ENCODE data around the gene RER1.
A peak's percentile ranks its signal among the peaks of the same experiment; 100 is the strongest.

RER1 gene

DNA sequence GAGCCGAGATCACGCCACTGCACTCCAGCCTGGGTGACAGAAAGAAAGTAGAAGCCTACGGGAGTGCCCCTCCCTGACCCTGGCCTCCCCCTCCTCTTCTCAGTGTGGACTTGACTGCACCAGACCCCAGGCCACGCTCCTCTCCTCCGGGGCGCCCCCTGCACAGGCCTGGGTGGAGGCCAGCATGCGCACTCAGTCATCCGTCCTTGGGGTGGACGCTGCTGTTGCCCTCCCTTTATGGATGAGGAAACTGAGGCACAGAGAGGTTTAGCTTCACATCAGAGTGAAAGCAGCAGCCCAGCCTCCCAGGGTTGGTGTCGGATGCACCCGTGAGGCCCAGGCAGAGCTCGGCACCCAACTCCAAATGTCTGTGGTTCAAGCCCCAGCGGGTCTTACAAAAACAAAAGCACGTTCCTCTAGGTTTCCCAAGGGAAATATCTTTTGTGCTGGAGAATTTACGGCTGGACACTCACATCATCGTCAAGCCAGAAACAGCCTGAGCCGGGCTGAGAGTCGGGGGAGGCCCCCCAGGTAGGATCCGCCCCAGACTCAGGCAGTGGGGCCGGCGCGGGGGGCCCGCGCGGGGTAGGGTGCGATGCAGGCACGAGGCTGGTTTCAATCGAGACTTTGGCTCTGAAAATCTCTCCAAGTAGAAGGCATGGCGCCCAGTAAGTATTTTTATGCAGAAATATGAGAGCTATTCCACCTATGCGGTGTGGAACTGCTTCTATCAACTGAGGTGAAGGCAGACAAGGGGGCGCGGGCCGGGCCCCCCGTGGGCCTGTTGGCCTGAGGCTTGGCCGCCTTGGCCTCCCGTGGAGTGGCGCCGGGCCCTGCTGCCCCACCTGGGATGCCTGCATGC is 36.9 kb upstream of the RER1 start:
- no peak for DNase-seq

DNA sequence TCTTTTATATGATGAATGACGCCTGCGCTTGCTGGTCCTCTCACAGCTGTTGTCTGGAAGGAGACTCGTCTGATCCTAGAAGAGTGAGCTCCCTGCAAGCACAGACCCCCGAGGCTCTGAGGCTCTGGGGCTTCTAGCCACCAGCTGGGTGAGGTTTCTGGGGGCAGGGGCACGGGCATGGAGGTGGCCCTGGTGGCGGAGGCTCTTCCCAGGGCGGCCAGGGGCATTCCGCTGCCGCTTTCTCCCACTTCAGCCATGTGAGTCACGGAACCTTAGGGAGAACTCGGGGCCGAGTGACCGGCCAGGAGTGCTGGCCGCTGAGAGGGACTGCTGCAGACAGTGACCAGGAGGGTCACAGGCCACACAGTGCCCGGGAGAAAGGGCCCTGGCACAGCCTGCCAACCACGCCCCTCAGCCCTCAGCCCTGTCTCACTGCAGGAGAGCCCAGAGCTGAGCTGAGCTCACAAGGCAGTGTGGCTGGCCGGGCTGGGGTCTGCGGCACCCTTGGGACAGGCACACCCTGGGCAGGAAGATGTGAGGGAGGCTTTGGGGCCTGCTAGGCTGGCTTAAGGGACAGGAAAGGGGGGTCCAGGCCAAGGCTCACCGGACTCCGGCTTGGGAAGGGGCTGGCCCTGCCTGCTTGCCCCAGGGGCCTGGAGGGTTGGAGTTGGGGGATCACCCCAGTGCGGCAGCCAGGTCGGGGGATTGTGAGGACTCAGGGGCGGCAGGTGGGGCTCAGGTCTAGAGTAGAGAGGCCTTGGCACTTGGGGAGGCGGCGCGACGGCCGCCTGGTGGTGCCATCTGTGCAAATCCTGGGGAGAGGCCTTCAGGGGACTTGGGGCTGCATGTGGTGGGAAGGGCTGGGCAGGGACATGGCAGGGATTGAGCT is 36.0 kb upstream of the RER1 start:
- DNase-seq: no peak

DNA sequence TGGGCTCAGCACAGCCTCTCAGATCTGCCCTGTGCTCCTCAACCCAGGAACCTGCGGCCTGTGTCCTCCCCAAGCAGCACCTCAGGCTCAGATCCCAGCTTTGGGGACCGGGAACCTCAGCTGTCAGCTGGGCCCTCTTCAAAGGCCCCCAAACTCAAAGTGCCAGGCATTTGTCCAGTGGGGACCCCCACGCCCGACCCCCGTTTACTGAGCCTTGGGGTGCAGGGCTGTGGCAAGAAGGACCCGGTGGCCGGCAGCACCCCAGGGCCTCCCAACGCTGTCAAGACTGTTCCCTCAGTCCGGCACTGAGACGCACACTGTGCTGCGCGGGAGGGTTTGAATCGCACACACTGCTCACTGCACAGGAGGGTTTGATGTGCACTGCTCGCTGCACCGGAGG is 35.2 kb upstream of the RER1 start:
- no peak for DNase-seq

DNA sequence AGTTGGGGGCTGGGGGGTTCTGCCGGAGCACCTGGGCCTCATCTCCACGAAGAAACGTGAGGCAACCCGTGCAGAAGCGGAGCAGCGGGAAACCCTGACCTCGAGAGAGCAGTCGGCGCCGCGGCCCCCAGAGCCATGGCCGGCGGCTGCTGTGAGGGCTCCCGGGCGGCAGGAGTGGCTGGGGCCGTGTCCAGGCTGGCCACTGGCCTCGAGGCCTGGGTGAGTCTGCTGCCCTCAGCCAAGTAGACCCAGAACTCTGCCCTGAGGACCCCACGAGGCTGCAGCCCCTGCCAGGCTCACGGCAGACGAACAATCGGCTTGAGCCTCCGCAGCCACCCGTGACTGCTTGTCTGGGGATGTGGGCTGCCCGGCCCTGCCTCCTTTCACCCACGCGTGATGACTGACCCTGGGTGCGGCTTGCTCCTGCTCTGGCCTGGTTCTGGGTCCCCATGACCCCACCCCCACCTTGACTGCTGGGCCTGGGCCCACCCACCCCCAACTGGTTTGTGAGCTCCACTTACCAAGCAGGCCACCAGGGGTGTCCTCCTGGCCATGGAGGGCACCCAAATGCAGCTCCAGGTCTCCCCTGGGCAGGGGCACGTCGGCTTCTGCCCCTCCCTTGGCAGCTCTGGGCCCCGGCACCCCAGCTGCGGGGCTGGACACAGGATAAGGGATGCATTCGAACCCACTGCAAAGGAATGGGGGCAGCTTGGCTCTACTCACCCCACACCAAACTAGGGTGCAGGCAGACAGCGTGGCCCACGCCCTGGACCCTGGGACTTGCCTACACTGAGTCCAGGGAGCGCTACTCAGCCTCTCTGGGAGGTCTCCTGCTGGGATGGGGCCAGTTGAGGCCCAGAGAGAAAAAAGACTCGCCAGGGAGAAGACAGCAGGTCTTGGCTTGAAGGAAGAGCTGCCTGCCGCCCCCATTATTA is 34.5 kb upstream of the RER1 start:
- no peak for DNase-seq

DNA sequence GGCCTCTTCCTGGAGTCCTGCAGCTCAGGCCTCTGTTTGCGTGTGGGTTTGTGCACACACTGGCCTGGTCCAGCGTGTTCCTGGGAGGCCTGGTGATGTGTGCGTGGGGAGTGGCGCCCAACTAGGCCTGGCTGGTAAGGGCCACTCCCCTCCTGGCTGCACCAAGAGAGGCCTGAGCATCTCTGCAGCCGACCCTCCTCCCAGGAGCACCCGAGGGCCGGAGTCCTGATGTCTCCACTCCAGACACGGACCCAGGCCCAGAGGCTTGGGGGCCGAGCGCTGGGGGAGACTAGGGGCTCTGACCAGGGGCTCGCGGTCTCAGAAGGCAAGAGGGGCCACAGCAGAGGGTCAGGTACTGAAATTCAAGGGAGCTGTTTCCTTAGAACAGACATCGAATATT is 33.6 kb upstream of the RER1 start:
- DNase-seq: no peak

DNA sequence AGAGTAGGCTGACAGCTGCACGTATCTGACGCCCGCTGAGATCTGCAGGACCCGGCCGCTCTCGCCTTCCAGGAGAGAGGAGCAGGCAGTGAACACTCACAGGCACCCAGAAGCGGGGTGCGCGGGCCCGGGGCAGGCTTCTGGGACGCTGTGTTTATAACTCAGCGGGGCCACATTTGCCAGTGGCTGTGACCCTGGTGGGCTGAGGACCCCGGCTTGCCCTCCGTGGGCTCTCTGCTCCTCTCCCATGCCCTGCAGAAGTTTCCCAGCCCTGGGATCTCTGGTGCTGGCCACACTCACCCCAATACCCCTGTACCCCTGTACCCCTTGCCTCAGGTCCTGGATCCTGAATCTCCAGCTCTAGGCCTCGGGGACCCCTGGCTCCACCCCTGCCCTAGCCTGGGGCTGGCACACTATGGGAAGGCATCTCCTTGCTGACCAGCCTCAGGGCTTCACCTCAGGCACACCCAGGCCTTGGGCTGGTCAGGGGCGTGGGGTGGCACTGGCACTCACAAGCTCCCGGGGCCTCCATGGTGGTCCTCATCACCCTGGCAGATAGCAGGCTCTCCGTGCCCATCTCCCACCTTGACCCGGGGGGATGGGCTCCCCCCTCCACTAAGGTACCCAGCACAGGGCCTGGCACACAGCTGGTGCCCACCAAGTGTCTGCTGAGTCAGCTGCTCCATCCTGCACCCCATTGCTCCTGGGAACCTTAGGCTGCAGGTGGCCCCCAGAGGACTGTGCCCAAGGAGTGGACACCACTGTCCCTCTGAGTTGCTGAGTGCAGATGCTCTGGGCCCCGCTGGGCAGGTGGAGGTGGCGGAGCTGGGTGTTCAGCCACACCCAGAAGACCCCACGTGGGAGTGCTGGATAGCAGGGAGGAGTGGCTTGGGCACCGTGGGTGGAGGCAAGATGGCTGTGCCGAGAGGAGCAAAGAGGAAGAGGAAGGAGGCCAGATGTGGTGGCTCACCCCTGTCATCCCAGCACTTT is 32.7 kb upstream of the RER1 start:
- DNase-seq: no peak

DNA sequence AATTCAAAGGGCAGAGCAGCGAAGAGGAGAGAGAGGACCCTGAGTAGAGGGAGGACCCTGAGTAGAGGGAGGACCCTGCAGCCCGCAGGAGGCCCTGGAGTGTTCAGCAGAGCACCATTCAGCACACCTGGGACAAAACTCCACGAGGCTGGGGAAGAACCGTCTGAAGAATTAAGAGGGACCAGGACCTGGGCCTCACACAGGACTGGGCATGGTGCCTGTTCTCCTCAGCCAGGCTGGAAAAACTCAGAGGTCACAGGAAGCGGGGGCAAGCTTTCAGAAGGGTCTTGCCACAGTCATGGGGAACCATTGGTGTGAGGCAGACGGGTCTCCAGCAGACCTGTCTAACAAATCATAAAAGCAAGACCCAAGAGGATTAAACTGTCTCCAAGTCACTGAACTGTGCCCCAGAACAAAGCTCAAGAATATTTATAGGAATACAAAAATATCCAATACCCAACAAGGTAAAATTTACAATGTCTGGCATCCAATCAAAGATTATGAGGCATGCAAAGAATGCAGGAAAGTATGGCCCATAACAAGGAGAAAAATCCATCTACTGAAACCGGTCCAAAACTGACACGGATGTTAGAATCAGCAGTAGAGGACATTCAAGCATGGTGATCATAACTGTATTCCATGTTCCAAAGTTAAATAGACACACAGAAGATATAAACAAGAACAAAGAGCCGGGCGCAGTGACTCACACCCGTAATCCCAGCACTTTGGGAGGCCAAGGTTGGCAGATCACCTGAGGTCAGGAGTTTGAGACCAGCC is 30.9 kb upstream of the RER1 start:
- DNase-seq: no peak

DNA sequence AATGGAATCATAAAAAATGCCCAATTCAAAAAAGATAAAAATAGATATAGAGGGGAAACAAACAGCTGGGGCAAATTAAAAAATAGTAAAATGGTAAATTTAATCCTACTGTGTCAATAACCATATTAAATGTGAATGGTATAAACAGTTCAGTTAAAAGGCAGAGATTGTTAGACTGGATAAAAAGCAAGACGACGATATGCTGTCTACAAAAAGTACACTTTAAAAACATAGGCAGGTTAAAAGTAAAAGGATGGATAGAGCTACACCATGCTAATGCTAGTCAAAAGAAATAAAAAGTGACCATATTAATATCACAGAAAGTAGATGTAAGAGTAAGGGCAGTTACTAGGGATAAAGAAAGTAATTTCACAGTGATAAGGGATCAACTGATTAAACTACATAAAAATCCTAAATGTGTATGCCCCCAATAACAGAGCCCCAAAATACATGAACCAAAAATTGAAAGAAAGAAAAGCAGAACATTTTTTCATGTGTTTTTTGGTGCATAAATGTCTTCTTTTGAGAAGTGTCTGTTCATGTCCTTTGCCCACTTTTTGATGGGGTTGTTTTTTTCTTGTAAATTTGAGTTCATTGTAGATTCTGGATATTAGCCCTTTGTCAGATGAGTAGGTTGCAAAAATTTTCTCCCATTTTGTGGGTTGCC is 27.7 kb upstream of the RER1 start:
- DNase-seq: no peak

DNA sequence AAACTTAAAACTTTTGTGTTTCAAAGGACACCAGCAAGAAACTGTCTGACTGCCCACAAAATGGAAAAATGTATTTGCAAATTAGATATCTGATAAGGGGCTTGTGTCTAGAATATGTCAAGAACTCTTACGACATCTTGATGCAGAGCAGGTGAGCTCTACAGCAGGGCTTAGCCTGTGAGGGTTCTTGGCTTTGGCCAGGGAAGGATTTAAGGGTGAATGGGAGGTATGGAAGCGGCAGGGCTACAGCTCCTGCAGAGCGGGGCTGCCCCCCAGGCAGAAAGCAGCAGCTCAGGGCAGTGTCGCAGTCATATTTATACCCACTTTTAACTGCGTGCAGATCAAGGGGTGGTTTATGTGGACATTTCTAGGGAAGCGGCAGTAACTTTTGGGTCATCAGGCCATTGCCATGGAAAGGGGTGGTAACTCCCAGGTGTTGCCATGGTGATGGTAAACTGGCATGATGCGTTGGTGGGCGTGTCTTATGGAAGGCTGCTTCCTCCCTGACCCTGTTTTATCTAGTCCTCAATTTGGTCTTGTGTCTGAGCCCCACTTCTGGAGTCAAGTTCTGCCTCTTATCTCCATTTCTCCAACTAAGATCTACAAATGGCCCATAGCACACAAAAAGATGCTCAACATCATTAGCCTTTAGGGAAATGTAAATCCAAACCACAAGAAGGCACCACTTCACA is 23.4 kb upstream of the RER1 start:
- peak; percentile 32 for DNase-seq

DNA sequence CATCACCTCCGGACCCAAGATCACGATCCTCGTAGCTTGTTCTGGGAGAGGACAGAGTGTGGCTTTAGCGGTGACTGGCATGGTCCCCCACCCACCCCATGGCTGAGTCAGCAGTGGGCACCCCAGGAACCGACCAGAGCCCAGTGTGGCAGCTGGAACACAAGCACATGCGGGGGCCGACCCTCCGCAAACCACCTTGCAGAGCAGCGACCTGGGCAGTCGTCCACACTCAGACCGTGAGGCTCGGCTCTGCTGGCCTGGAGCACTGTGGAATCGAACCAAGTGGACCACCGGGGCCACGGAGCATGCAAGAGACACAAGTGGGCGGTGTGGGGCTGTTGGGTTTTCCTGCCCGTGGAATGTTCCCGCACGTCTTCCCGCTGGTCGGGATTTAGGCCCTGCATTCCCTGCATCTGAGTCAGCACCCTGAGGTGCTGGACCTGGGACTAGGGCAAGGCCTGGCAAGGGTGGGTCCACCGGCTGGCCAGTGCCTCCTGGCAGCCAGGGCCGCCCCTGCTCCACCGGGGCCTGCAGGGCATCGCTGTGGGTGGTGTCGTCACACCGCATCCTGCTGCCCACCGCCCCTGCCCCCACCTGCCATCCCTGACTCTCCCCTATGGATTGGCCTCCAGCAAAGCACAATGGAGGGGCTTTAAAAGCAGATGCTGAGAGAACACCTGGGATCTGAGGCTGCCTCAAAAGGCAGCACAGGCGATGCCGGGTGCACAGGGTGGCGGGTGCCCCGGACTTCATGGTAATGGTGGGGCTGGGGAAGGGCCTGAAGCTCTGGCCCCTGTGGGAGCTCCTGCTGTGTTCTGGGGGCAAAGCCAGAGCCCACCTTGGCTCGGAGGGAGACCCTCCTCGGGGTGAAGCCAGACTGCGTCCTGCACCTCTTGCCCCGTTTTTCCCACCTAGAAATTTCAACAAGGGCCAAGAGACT is 18.8 kb upstream of the RER1 start:
- no peak for DNase-seq

DNA sequence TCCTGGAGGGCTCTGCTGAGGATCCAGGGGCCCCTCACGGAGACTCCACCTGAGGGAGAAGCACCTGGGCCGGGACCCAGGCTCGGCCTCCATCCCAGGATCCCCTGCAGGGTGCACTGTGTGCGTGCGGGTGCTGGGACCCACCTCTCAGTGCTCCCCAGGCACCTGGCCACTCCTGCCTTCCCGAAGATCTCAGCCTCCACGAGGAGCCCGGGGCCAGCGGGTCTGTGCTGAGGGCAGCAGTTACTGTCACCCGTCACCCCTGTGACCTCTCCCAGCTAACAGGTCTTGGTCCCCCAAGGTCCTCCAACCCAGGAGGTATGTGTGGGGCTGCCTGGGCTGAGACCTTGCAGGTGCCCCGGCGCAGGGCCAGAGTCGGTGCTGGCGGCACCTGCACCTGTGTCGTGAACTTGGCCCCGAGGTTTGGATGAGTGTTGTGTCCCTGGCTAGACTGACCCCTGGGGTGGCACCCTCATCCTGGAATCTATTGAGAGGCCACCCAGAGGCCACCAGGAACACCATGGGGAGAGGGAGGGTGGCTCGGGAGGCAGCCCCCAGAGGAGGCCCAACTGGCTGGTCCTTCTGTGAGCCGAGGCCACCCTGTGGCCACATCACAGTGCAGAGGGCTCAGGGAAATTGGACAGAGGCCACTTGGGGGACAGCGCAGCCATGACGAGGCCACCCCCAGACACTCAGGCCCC is 17.9 kb upstream of the RER1 start:
- no peak for DNase-seq

DNA sequence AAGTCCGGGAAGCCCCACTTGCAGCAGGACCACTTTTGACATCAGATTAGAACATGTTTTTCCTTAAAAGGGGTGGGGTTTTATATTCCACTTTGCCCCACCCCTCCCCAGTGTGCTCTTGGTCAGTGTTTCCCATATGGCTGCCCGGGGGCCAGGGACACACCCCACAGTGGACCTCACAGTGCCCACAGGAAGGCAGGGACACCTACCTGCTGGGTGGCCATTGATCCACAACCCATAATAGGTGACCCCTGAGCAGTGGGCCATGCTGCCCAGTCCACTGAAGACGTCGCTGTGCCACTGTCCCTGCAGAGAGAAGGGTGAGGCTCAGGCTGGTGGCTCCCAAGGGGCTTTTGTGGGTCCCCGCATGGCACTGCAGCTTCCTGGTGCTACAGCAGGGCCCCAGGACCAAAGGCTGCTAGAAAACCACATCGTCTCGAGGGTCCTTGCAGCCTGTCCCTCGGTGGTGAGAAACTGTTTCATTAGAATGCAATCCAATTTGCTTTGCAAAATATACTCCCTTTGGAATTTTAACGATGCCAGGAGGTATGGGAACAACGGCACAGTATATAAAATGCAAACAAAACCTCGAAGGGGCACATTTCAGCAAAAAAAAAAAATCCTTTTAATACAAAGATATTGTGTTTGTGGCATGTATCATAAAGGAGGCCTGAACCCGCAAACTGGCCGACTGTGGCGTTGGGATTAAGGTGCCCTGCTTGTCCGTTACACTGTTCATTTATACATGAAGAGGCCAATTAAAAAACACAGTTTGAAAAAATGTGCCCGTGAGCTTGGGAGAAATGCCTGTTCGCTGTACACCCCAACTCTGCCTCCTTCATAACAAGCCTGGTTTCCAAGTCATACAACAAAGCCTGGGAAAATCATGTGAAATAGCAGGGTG is 17.1 kb upstream of the RER1 start:
- DNase-seq: no peak

DNA sequence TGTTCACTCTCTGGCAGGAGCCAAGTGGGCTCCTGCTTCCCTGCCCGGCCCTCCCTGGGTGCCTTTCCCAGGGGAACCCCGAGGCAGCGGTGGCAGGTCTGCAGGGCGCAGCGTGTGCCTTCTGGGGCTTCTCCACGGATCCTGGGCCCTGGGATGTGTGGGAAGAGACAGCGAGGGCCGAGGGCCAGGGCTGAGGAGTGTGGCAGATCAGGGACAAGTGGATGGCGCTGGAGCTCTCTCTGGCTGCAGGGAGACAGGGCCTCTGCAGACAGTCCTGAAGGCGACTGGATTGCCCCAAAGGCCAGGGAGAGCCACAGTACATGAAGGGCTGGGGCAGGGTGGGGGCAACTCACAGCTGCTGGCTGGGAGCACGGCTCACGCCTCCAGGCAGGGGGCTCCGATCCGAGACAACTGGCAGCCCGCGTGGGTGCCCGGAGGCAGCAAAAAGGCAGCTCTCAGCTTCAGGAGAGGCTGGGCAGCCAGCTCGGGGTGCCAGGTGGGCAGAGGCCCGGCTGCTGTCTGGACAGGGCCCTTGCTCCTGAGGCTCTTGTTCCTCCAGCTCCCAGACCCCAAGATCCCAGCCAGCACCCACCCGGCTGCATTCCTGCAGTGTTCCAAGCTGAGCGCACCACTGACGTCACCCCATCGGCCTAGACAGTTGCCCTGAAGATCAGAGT is 16.3 kb upstream of the RER1 start:
- no peak for DNase-seq

DNA sequence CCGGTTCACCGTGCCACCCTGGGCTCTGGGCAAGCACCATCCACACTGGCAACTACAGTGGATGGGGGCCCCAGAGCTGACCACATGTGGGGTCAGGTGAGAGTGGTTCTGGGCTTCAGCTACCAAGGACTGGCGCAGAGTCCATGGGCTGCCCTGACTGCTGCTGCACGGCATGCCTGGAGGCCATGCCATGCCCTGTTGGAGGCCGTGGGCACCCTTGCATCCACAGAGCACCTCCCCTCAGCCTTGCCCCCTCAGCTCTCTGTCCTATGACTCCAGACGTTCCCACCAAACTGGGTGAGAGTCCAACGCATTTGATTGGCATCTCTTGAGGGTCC is 15.7 kb upstream of the RER1 start:
- DNase-seq: no peak

DNA sequence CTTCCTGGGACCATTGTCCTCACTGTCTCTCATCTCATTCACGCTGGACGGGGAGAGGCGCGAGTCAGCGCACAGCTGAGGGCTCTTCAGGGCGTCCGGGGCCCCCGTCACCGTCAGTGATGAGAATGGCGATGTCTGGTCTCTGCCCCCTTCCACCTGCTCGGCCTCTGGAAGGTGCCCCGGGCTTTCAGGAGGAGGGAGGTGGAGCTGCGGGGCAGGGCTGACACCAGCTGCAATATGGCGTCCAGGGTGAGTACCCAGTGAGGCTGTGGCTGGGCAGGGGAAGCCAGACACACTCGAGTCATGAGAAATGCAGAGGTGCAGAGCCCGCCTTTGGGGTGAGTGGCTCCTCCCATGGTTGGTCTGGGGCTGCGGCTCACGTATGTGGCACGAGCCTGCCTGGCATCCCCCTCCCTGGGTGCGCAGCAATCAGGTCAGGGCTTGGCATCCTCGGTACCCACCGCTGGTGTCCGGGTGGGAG is 15.3 kb upstream of the RER1 start:
- DNase-seq: no peak

All from hematopoietic multipotent progenitor cell treated with erythropoietin and hydrocortisone succinate and interleukin-3 and kit ligand, for 4 days (in vitro differentiated cells).